Measurements from ENCODE around the gene SVOPL. TPM values are rescaled to one million over a fixed set of nuclear protein-coding genes. Genes with fewer than 3 reads are reported as not detected.

Gene SVOPL
- total RNA-seq, 2 donors from 2014 or later = 0.58 to 0.62 TPM

DNA sequence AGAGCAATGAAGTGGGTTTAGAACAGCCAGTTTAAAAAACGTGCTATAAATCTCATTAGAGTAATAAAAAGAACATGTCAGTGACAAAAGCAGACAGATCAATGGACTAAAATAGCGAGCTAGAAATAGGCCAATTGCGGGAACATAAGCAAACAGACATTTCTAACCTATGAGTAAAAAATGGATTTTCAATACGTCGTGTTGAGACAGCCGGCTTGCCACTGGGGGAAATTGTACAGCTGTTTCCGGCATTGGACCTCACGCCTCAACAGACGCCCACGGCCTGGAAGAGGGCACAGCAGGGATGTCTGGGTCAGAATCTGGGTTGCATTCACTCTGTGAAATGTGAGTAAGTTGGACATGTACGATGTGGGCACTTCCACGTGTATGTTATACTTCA is 92.9 kb downstream of the SVOPL start:
- TF ChIP-seq, protein P1, sequence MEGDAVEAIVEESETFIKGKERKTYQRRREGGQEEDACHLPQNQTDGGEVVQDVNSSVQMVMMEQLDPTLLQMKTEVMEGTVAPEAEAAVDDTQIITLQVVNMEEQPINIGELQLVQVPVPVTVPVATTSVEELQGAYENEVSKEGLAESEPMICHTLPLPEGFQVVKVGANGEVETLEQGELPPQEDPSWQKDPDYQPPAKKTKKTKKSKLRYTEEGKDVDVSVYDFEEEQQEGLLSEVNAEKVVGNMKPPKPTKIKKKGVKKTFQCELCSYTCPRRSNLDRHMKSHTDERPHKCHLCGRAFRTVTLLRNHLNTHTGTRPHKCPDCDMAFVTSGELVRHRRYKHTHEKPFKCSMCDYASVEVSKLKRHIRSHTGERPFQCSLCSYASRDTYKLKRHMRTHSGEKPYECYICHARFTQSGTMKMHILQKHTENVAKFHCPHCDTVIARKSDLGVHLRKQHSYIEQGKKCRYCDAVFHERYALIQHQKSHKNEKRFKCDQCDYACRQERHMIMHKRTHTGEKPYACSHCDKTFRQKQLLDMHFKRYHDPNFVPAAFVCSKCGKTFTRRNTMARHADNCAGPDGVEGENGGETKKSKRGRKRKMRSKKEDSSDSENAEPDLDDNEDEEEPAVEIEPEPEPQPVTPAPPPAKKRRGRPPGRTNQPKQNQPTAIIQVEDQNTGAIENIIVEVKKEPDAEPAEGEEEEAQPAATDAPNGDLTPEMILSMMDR (IDR thresholded peaks at IDR 0.05) = no peak
- H3K4me3 ChIP-seq = no peak overlapping the region
- intact Hi-C loops (cut with DNase I) = no loop called here
- DNase-seq = no peak
- no peak overlapping the region for H3K27ac ChIP-seq
- H3K9me3 ChIP-seq = no peaks in the 10 kb centered on the region
- no peaks in the 10 kb centered on the region for H3K36me3 ChIP-seq
- H3K9ac ChIP-seq (ENCODE audit: low read depth in 2 of 2, low read length in 2 of 2) = no peak overlapping the region
- H3K4me1 ChIP-seq = no peaks in the 10 kb centered on the region
- H3K27me3 ChIP-seq = no peaks in the 10 kb centered on the region

DNA sequence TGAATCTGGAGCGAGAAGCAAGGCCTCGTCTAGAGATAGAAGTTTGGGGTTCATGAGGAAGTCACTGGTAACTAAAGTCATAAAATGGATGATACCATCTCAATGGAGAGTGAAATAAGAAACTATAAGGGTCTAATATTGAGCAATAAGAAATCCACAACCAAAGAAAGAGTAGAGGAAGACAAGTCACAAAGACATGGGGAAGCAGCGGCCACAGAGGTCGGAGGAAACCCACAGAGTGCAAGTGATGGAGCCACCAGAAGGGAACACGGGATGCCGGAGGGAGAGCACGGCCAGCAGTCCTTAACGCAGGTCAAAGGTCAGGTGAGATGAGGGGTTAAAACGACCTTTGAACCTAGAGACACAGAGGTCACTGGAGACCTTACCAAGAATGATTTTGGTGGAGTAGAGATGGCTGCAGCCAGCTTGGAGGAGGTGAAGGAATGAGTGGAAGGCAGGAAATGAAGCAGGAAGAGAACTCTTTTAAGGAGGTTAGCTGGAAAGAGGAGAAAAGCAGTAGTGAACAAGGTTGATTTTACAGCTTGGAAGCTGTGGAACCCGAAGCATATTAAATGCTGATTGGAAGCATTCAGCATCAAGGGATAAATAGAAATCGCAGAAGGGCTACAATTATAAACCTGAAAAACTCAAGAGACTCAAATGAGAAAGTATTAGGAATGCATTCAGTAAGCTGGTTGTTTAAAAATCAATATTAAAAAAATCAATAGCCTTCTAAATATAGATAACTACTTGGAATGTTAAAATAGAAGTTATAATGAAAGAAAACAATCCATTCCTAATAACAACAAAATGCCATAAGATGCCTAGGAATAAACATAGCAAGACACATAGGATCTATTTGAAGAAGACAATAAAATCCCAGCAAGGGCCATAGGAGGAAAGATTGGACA is 93.7 kb downstream of the SVOPL start:
- intact Hi-C loops (cut with DNase I) = no loop called here
- no peak overlapping the region for H3K4me3 ChIP-seq

DNA sequence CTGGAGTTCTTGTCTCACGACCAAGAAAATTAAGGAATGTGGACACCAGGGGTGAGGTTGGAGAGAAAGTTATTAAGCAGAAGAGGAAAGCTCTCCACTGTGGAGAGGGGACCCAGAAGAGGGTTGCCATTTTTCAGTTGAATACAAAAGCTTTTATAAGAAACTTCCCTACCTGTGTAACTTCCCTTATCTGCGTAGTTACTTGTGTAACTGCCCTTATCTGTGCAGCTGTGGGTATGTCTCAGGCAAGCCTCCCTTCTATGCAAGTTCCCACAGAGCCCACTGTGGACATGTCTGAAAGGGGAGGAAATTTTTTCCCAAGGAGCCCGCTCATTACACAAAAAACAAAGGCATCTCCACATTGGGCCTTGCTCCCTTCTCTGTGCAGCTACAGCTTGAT is 94.9 kb downstream of the SVOPL start:
- TF ChIP-seq, protein P1 (IDR thresholded peaks at IDR 0.05) = no peak
- H3K4me3 ChIP-seq = no peak overlapping the region
- no peaks in the 10 kb centered on the region for H3K4me1 ChIP-seq
- no peak overlapping the region for H3K27ac ChIP-seq
- no peak overlapping the region for H3K9ac ChIP-seq (ENCODE audit: low read depth in 2 of 2, low read length in 2 of 2)
- no peaks in the 10 kb centered on the region for H3K27me3 ChIP-seq
- no peaks in the 10 kb centered on the region for H3K9me3 ChIP-seq
- no peak for DNase-seq
- no peaks in the 10 kb centered on the region for H3K36me3 ChIP-seq
- intact Hi-C loops (cut with DNase I) = no loop called here

More for the DNA sequence above, 93.7 kb downstream of the SVOPL start:
- DNase-seq = no peak
- Histone ChIP-seq H3K9me3 (no peaks in the 10 kb centered on the region), H3K9ac (ENCODE audit: low read depth in 2 of 2, low read length in 2 of 2) (no peak overlapping the region), H3K36me3 (no peaks in the 10 kb centered on the region), H3K4me1 (no peaks in the 10 kb centered on the region), H3K27me3 (no peaks in the 10 kb centered on the region), H3K27ac (no peak overlapping the region)
- TF ChIP-seq, protein P1 (IDR thresholded peaks at IDR 0.05) = no peak

DNA sequence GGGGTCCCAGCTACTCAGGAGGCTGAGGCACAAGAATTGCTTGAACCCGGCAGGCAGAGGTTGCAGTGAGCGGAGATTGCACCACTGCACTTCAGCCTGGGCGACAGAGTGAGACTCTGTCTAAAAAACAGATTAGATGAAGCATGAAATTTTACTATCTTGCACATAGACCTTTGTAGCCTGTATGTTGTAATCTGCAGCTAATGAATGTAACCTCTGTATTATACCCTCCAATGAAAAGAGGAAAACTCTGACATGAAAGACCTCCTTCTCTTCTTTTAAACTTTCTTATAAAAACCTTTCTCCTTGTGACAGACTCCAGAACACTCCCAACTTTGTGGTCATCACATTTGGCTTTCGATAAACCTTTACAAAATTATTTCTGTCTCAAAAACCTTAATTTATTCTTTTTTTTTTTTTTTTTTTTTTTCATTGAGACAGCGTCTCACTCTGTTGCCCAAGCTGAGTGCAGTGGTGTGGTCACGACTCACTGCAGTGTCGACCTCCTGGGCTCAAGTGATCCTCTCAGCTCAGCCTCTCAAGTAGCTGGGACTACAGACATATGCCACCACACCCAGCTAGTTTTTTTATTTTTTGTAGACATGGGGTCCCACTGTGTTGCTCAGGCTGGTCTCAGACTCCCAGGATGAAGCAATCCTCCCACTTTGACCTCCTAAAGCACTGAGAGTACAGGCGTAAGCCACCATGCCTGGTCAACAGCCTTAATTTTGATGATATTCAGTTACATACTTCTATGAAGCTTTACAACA is 97.4 kb downstream of the SVOPL start:
- DNase-seq = no peak
- Histone ChIP-seq H3K27me3 (no peaks in the 10 kb centered on the region), H3K4me3 (no peak overlapping the region), H3K9me3 (no peaks in the 10 kb centered on the region), H3K36me3 (no peaks in the 10 kb centered on the region), H3K9ac (ENCODE audit: low read depth in 2 of 2, low read length in 2 of 2) (no peak overlapping the region), H3K27ac (no peak overlapping the region), H3K4me1 (no peaks in the 10 kb centered on the region)
- TF ChIP-seq, protein P1 (IDR thresholded peaks at IDR 0.05) = no peak
- intact Hi-C loops (cut with DNase I) = no loop called here

DNA sequence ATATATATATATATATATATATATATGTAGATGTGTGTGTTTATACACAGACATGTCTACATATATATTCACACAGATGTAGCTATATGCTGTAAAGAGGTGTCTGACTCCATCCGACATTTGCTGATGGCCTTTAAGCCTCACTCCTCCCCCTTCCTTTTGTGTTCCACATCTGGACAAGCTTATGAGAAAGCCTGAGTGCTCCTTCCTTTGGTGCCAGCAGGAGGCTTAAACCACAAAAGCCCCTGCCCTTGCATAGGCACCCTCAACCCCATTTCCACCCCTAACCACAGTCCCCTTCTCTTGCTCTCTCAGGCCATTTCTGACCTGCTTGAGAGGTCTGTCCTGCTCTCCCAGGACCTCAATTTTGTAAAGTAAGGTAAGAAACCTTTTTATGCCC is 98.7 kb downstream of the SVOPL start:
- TF ChIP-seq, protein P1 (IDR thresholded peaks at IDR 0.05) = no peak
- H3K4me1 ChIP-seq = no peaks in the 10 kb centered on the region
- H3K27me3 ChIP-seq = no peaks in the 10 kb centered on the region
- no peak overlapping the region for H3K9ac ChIP-seq (ENCODE audit: low read depth in 2 of 2, low read length in 2 of 2)
- H3K4me3 ChIP-seq = no peak overlapping the region
- intact Hi-C loops (cut with DNase I) = no loop called here
- no peak overlapping the region for H3K27ac ChIP-seq
- H3K9me3 ChIP-seq = no peaks in the 10 kb centered on the region
- DNase-seq = no peak
- no peaks in the 10 kb centered on the region for H3K36me3 ChIP-seq

Measured in colonic mucosa (tissue), 4 donors.